Measurements from ENCODE around the gene POLDIP2. TPM values are rescaled to one million over a fixed set of nuclear protein-coding genes. Genes with fewer than 3 reads are reported as not detected.

POLDIP2 gene
- total RNA-seq, 1 donor from 2014 or later: 79.1 TPM

DNA sequence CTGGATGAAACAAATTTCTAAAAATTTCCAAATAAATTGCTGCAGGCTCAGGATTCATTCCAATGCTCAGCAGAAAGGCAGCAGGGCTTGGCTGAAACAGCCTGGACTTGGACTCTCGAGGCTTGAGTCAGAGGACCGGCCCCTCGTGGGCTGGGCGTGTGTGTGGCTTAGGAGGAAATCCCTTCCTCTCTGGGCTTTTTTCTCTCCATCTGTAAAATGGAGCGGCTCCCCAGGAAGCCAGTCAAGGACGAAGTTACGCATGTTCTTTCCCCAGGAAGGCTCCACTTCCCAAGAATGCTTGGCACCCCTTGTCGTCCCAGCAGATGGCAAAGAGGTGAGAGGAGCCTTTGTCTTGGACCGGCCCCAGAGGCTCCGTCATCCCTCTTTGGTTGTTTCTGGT is 35.2 kb upstream of the POLDIP2 start:
- no peak overlapping the region for H3K4me3 Mint-ChIP-seq (ENCODE audit: unreplicated experiment)
- FAIRE-seq: no peak
- no peak overlapping the region for H3K27ac Mint-ChIP-seq (ENCODE audit: unreplicated experiment)
- Histone ChIP-seq H3K4me2 (ENCODE audit: low read length) (no peak overlapping the region), H3K36me3 (ENCODE audit: insufficient read depth, low read length) (peaks cover 5% of the 10 kb centered on the region), H3K79me2 (ENCODE audit: insufficient read depth, low read length) (no peaks in the 10 kb centered on the region), H4K20me1 (ENCODE audit: insufficient read depth, low read length) (peaks cover 6% of the 10 kb centered on the region), H3K27me3 (ENCODE audit: insufficient read depth, low read length) (no peaks in the 10 kb centered on the region), H2AFZ (ENCODE audit: low read depth, low read length) (no peak overlapping the region), H3K9me3 (ENCODE audit: insufficient read depth, low read depth, low read length) (no peaks in the 10 kb centered on the region), H3K4me1 (ENCODE audit: insufficient read depth, low read length) (peaks cover 9% of the 10 kb centered on the region), H3K27ac (ENCODE audit: low read depth, low read length) (no peak overlapping the region), H3K4me3 (ENCODE audit: insufficient read depth, low read depth, low read length) (no peak overlapping the region), H3K9ac (ENCODE audit: low read length) (no peak overlapping the region)
- no peaks in the 10 kb centered on the region for H3K9me3 Mint-ChIP-seq (ENCODE audit: unreplicated experiment)
- TF ChIP-seq, protein P1, sequence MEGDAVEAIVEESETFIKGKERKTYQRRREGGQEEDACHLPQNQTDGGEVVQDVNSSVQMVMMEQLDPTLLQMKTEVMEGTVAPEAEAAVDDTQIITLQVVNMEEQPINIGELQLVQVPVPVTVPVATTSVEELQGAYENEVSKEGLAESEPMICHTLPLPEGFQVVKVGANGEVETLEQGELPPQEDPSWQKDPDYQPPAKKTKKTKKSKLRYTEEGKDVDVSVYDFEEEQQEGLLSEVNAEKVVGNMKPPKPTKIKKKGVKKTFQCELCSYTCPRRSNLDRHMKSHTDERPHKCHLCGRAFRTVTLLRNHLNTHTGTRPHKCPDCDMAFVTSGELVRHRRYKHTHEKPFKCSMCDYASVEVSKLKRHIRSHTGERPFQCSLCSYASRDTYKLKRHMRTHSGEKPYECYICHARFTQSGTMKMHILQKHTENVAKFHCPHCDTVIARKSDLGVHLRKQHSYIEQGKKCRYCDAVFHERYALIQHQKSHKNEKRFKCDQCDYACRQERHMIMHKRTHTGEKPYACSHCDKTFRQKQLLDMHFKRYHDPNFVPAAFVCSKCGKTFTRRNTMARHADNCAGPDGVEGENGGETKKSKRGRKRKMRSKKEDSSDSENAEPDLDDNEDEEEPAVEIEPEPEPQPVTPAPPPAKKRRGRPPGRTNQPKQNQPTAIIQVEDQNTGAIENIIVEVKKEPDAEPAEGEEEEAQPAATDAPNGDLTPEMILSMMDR (IDR thresholded peaks at IDR 0.05; ENCODE audit: insufficient read depth, low read depth, low read length): no peak
- no peak for TF ChIP-seq EZH2 (IDR thresholded peaks at IDR 0.05; ENCODE audit: insufficient read depth, low read length)
- H3K27me3 Mint-ChIP-seq (ENCODE audit: low read depth, unreplicated experiment): peaks cover 3% of the 10 kb centered on the region
- peaks cover 17% of the 10 kb centered on the region for H3K4me1 Mint-ChIP-seq (ENCODE audit: low read depth, unreplicated experiment)
- no peak for DNase-seq (ENCODE audit: low read depth)
- H3K36me3 Mint-ChIP-seq (ENCODE audit: low read depth, unreplicated experiment): peaks cover 24% of the 10 kb centered on the region

DNA sequence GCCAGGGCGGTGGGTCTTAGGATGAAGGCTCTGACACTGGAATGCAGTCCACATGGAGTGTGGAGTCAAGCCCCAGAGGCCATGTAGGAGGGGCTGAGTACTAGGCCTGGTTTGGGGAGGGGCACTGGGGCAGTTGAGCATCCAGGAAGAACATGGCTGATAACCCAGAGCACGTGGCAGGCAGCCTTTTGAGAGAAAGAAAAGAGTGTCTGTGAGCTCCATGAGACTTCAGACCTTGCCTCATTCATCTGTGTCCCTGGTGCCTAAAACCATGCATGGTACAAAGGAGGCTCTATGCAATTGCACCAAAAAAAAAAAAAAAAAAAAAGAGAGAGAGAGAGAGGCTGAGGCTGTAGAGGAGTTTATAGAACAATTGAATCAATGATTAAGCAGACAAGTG is 34.1 kb upstream of the POLDIP2 start:
- peaks cover 17% of the 10 kb centered on the region for H3K4me1 Mint-ChIP-seq (ENCODE audit: low read depth, unreplicated experiment)
- H3K4me3 ChIP-seq (ENCODE audit: insufficient read depth, low read depth, low read length): no peak overlapping the region
- H3K9ac ChIP-seq (ENCODE audit: low read length): no peak overlapping the region
- peaks cover 21% of the 10 kb centered on the region for H3K36me3 Mint-ChIP-seq (ENCODE audit: low read depth, unreplicated experiment)
- H3K27me3 ChIP-seq (ENCODE audit: insufficient read depth, low read length): no peaks in the 10 kb centered on the region
- no peak for FAIRE-seq
- peaks cover 3% of the 10 kb centered on the region for H3K27me3 Mint-ChIP-seq (ENCODE audit: low read depth, unreplicated experiment)
- peaks cover 6% of the 10 kb centered on the region for H4K20me1 ChIP-seq (ENCODE audit: insufficient read depth, low read length)
- peaks cover 9% of the 10 kb centered on the region for H3K4me1 ChIP-seq (ENCODE audit: insufficient read depth, low read length)
- H2AFZ ChIP-seq (ENCODE audit: low read depth, low read length): no peak overlapping the region
- no peaks in the 10 kb centered on the region for H3K9me3 Mint-ChIP-seq (ENCODE audit: unreplicated experiment)
- no peak overlapping the region for H3K27ac ChIP-seq (ENCODE audit: low read depth, low read length)
- H3K27ac Mint-ChIP-seq (ENCODE audit: unreplicated experiment): no peak overlapping the region
- H3K4me2 ChIP-seq (ENCODE audit: low read length): no peak overlapping the region
- no peak overlapping the region for H3K4me3 Mint-ChIP-seq (ENCODE audit: unreplicated experiment)
- peaks cover 5% of the 10 kb centered on the region for H3K36me3 ChIP-seq (ENCODE audit: insufficient read depth, low read length)
- no peaks in the 10 kb centered on the region for H3K9me3 ChIP-seq (ENCODE audit: insufficient read depth, low read depth, low read length)
- DNase-seq (ENCODE audit: low read depth): no peak
- TF ChIP-seq EZH2 (IDR thresholded peaks at IDR 0.05; ENCODE audit: insufficient read depth, low read length): no peak
- TF ChIP-seq, protein P1 (IDR thresholded peaks at IDR 0.05; ENCODE audit: insufficient read depth, low read depth, low read length): no peak
- no peaks in the 10 kb centered on the region for H3K79me2 ChIP-seq (ENCODE audit: insufficient read depth, low read length)

- no peaks in the 10 kb centered on the region for H3K27me3 ChIP-seq (ENCODE audit: insufficient read depth, low read length)
- H3K9me3 Mint-ChIP-seq (ENCODE audit: unreplicated experiment): no peaks in the 10 kb centered on the region
- H3K27me3 Mint-ChIP-seq (ENCODE audit: low read depth, unreplicated experiment): peaks cover 6% of the 10 kb centered on the region
- TF ChIP-seq, protein P1 (IDR thresholded peaks at IDR 0.05; ENCODE audit: insufficient read depth, low read depth, low read length): no peak
- no peak for TF ChIP-seq EZH2 (IDR thresholded peaks at IDR 0.05; ENCODE audit: insufficient read depth, low read length)
- H3K79me2 ChIP-seq (ENCODE audit: insufficient read depth, low read length): no peaks in the 10 kb centered on the region
- H3K36me3 Mint-ChIP-seq (ENCODE audit: low read depth, unreplicated experiment): peaks cover 21% of the 10 kb centered on the region
- FAIRE-seq (no peak), DNase-seq (ENCODE audit: low read depth) (no peak)
- no peak overlapping the region for H3K27ac Mint-ChIP-seq (ENCODE audit: unreplicated experiment)
- peaks cover 6% of the 10 kb centered on the region for H4K20me1 ChIP-seq (ENCODE audit: insufficient read depth, low read length)
- no peak overlapping the region for H3K4me2 ChIP-seq (ENCODE audit: low read length)
- no peak overlapping the region for H3K4me3 Mint-ChIP-seq (ENCODE audit: unreplicated experiment)
- no peak overlapping the region for H2AFZ ChIP-seq (ENCODE audit: low read depth, low read length)
- H3K27ac ChIP-seq (ENCODE audit: low read depth, low read length): no peak overlapping the region
- H3K4me3 ChIP-seq (ENCODE audit: insufficient read depth, low read depth, low read length): no peak overlapping the region
- H3K9me3 ChIP-seq (ENCODE audit: insufficient read depth, low read depth, low read length): no peaks in the 10 kb centered on the region
- peaks cover 5% of the 10 kb centered on the region for H3K36me3 ChIP-seq (ENCODE audit: insufficient read depth, low read length)
- peaks cover 9% of the 10 kb centered on the region for H3K4me1 ChIP-seq (ENCODE audit: insufficient read depth, low read length)
- H3K9ac ChIP-seq (ENCODE audit: low read length): no peak overlapping the region
- H3K4me1 Mint-ChIP-seq (ENCODE audit: low read depth, unreplicated experiment): peaks cover 17% of the 10 kb centered on the region
These were observed 33.7 kb upstream of the POLDIP2 start for GRCh38 chr17:28390984-28391383.
